GM19043 (cell line): ENCODE measurements around the gene ITIH3.
A peak's percentile ranks its signal among the peaks of the same experiment; 100 is the strongest.

Source experiments
- ATAC-seq: cut with Tn5 transposase; IDR thresholded peaks from one replicate; pipeline ENCODE4 v1.9.1; 2021; ENCODE audit warnings: low read depth; ENCODE audit not compliant: unreplicated experiment

ITIH3 gene

GRCh38 chr3:52842424-52842823, 47.8 kb downstream of the ITIH3 start:
- no peak for ATAC-seq

- no peak for ATAC-seq
Measured at GRCh38 chr3:52843108-52843865, 48.7 kb downstream of the ITIH3 start.

- no peak for ATAC-seq
Measured at GRCh38 chr3:52843881-52844280, 49.3 kb downstream of the ITIH3 start.

GRCh38 chr3:52844290-52844975, 49.8 kb downstream of the ITIH3 start:
- no peak for ATAC-seq

GRCh38 chr3:52845157-52845556, 50.6 kb downstream of the ITIH3 start:
- ATAC-seq: no peak

GRCh38 chr3:52845691-52846431, 51.3 kb downstream of the ITIH3 start:
- ATAC-seq: no peak

GRCh38 chr3:52846432-52846965, 51.9 kb downstream of the ITIH3 start:
- ATAC-seq: peak; percentile 59

GRCh38 chr3:52847241-52847640, 52.6 kb downstream of the ITIH3 start:
- ATAC-seq: no peak

GRCh38 chr3:52847726-52848125, 53.1 kb downstream of the ITIH3 start:
- ATAC-seq: no peak

GRCh38 chr3:52848617-52849016, 54.0 kb downstream of the ITIH3 start:
- no peak for ATAC-seq

- no peak for ATAC-seq
Measured at GRCh38 chr3:52849656-52850055, 55.1 kb downstream of the ITIH3 start.

- ATAC-seq: no peak
Measured at GRCh38 chr3:52851348-52851747, 56.8 kb downstream of the ITIH3 start.

- no peak for ATAC-seq
Measured at GRCh38 chr3:52852419-52852818, 57.8 kb downstream of the ITIH3 start.

GRCh38 chr3:52854013-52854412, 59.4 kb downstream of the ITIH3 start:
- ATAC-seq: no peak

- ATAC-seq: peak; percentile 72
Measured at GRCh38 chr3:52856666-52857065, 62.1 kb downstream of the ITIH3 start.

GRCh38 chr3:52857133-52857532, 62.5 kb downstream of the ITIH3 start:
- no peak for ATAC-seq

- no peak for ATAC-seq
Measured at GRCh38 chr3:52857864-52858263, 63.3 kb downstream of the ITIH3 start.
